DND-41 (cell line): ENCODE data around the gene PLAA.
A peak's percentile ranks its signal among the peaks of the same experiment; 100 is the strongest.
"Not testable (repeated sequence)": the region's sequence is repeated elsewhere in the genome, so short reads cannot be mapped to it uniquely, and the experiment has no call there.

ENCODE experiments used
- ATAC-seq: fragments of 200-7000 bp; cut with Tn5 transposase; 3 replicates; pipeline ENCODE4 v1.9.1; 2021; ENCODE audit warnings: low read depth; ENCODE audit not compliant: insufficient read depth
- DNase-seq: peaks from one replicate; pipeline ENCODE4 v3.0.0-alpha.2; 2020
- H2AFZ ChIP-seq: 2 replicates; pipeline ENCODE4 v1.6.0; 2012; ENCODE audit warnings: low read depth, low read length
- H3K27ac ChIP-seq: 2 replicates; pipeline ENCODE4 v1.5.1; 2012; ENCODE audit warnings: low read length, inconsistent platforms
- H3K27me3 ChIP-seq: fragments of 200-600 bp; sonication (generic); 2 replicates; pipeline ENCODE4 v1.6.0; 2012; ENCODE audit warnings: low read length, mild to moderate bottlenecking, inconsistent platforms; ENCODE audit not compliant: insufficient read depth, poor library complexity
- H3K36me3 ChIP-seq: 2 replicates; pipeline ENCODE4 v1.5.1; 2012; ENCODE audit warnings: low read length, inconsistent platforms; ENCODE audit not compliant: insufficient read depth
- H3K4me1 ChIP-seq: 2 replicates; pipeline ENCODE4 v1.5.1; 2012; ENCODE audit warnings: mild to moderate bottlenecking, low read length; ENCODE audit not compliant: insufficient read depth
- H3K4me2 ChIP-seq: 2 replicates; pipeline ENCODE4 v1.6.0; 2012; ENCODE audit warnings: mild to moderate bottlenecking, moderate library complexity, low read length, inconsistent platforms; ENCODE audit not compliant: insufficient read depth
- H3K4me3 ChIP-seq, 2 experiments: fragments of 200-600 bp in 1 of 2; shearing (Covaris generic) in 1 of 2; 2 replicates each; pipeline ENCODE4 v1.5.1; 2012 to 2016; ENCODE audit warnings: inconsistent platforms in 2 of 2, low read length in 2 of 2, mild to moderate bottlenecking in 2 of 2, low read depth in 1 of 2, moderate library complexity in 1 of 2
- H3K79me2 ChIP-seq: 2 replicates; pipeline ENCODE4 v1.6.0; 2012; ENCODE audit warnings: low read length, inconsistent platforms; ENCODE audit not compliant: insufficient read depth
- H3K9ac ChIP-seq: 2 replicates; pipeline ENCODE4 v1.6.0; 2012; ENCODE audit warnings: low read depth, mild to moderate bottlenecking, inconsistent platforms, low read length, moderate library complexity
- H3K9me3 ChIP-seq: 2 replicates; pipeline ENCODE4 v1.5.1; 2012; ENCODE audit warnings: low read length, moderate library complexity, mild to moderate bottlenecking, inconsistent platforms; ENCODE audit not compliant: insufficient read depth, severe bottlenecking
- H4K20me1 ChIP-seq: 2 replicates; pipeline ENCODE4 v1.6.0; 2012; ENCODE audit warnings: low read length; ENCODE audit not compliant: insufficient read depth
- EZH2 ChIP-seq: IDR thresholded peaks from 3 replicates; pipeline ENCODE4 v1.6.1; 2012; ENCODE audit warnings: borderline replicate concordance, low read depth, mild to moderate bottlenecking, moderate library complexity, low read length, inconsistent platforms; ENCODE audit not compliant: severe bottlenecking
- TF ChIP-seq, protein P1 (sequence below): IDR thresholded peaks from 2 replicates; pipeline ENCODE4 v1.5.1; 2012; ENCODE audit warnings: borderline replicate concordance, low read length, moderate library complexity, mild to moderate bottlenecking; ENCODE audit not compliant: poor library complexity, severe bottlenecking; ENCODE audit errors: extremely low read depth

Gene PLAA

GRCh38 chr9:26888271-26888670, 58.8 kb downstream of the PLAA start:
- peaks cover 30% of the 10 kb centered on the region for H3K36me3 ChIP-seq
- H3K27me3 ChIP-seq, result no peaks in the 10 kb centered on the region
- H3K4me1 ChIP-seq, result peaks cover 31% of the 10 kb centered on the region
- TF ChIP-seq, protein P1, sequence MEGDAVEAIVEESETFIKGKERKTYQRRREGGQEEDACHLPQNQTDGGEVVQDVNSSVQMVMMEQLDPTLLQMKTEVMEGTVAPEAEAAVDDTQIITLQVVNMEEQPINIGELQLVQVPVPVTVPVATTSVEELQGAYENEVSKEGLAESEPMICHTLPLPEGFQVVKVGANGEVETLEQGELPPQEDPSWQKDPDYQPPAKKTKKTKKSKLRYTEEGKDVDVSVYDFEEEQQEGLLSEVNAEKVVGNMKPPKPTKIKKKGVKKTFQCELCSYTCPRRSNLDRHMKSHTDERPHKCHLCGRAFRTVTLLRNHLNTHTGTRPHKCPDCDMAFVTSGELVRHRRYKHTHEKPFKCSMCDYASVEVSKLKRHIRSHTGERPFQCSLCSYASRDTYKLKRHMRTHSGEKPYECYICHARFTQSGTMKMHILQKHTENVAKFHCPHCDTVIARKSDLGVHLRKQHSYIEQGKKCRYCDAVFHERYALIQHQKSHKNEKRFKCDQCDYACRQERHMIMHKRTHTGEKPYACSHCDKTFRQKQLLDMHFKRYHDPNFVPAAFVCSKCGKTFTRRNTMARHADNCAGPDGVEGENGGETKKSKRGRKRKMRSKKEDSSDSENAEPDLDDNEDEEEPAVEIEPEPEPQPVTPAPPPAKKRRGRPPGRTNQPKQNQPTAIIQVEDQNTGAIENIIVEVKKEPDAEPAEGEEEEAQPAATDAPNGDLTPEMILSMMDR, result no peak
- no peak for TF ChIP-seq EZH2
- peaks cover 65% of the 10 kb centered on the region for H3K79me2 ChIP-seq
- H4K20me1 ChIP-seq, result peaks cover 9% of the 10 kb centered on the region; the same call in 1 of the 2 replicates
- DNase-seq (no peak), ATAC-seq (no peak)
- H2AFZ ChIP-seq, result no peak overlapping the region
- H3K4me2 ChIP-seq, result peak overlapping the region; percentile 66; the same call in 1 of the 2 replicates
- H3K9ac ChIP-seq, result no peak overlapping the region
- peaks cover under 1% of the 10 kb centered on the region for H3K9me3 ChIP-seq
- no peak overlapping the region for H3K4me3 ChIP-seq
- H3K27ac ChIP-seq, result no peak overlapping the region

- no peak for ATAC-seq
- Histone ChIP-seq H3K4me3 (no peak overlapping the region), H3K79me2 (peaks cover 17% of the 10 kb centered on the region), H3K9me3 (peaks cover 9% of the 10 kb centered on the region), H3K4me2 (no peak overlapping the region), H4K20me1 (no peaks in the 10 kb centered on the region), H3K4me1 (no peaks in the 10 kb centered on the region), H3K9ac (no peak overlapping the region), H3K36me3 (peaks cover 69% of the 10 kb centered on the region), H3K27ac (no peak overlapping the region), H2AFZ (no peak overlapping the region), H3K27me3 (no peaks in the 10 kb centered on the region)
- DNase-seq, result no peak
- TF ChIP-seq, protein P1, result no peak
- no peak for TF ChIP-seq EZH2
These were observed 64.9 kb downstream of the PLAA start for GRCh38 chr9:26882154-26882553.

GRCh38 chr9:26880262-26880661, 66.8 kb downstream of the PLAA start:
- H3K27me3 ChIP-seq, result no peaks in the 10 kb centered on the region
- no peak for TF ChIP-seq EZH2
- TF ChIP-seq, protein P1, result no peak
- ATAC-seq (peak; percentile 42; the same call in 1 of the 3 replicates), DNase-seq (no peak)
- peaks cover 62% of the 10 kb centered on the region for H3K36me3 ChIP-seq
- H3K9me3 ChIP-seq, result peaks cover 9% of the 10 kb centered on the region
- 0 out of 2 replicates have a peak, but pooled peaks cover 2% of the 10 kb centered on the region for H3K79me2 ChIP-seq
- H3K9ac ChIP-seq, result no peak overlapping the region
- H3K4me3 ChIP-seq, result no peak overlapping the region
- no peak overlapping the region for H3K27ac ChIP-seq
- H3K4me2 ChIP-seq, result no peak overlapping the region
- no peak overlapping the region for H2AFZ ChIP-seq
- H4K20me1 ChIP-seq, result no peaks in the 10 kb centered on the region
- H3K4me1 ChIP-seq, result no peaks in the 10 kb centered on the region

GRCh38 chr9:26875155-26875554, 71.9 kb downstream of the PLAA start:
- ATAC-seq, H3K4me1 ChIP-seq, H3K79me2 ChIP-seq, H3K4me2 ChIP-seq, DNase-seq, H3K27ac ChIP-seq, H3K9ac ChIP-seq, H4K20me1 ChIP-seq, H3K9me3 ChIP-seq, H3K27me3 ChIP-seq, H2AFZ ChIP-seq, H3K4me3 ChIP-seq: not testable (repeated sequence)
- peaks cover 20% of the 10 kb centered on the region for H3K36me3 ChIP-seq
